Measurements from ENCODE around the gene HIF3A.

The HIF3A gene

DNA sequence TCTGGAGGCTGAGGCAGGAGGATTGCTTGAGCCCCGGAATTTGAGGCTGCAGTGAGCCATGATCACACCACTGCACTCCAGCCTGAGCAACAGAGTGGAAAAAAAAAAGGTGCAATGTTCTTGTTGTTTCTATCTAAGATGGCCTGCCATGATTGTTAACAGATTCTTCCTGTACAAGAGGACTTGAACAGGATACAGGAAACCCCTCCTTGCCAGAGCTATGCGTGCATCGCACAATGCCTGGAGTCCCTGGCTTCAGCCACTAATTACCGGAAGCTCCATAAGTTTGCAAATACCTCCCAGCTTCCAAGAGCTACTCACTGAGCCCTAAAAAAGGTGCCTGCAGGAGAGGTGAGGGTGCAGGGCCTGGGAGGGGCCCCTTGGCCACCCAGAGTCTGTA is 13.1 kb upstream of the HIF3A start:
- in situ Hi-C loops (cut with MboI; ENCODE audit: low pct_unique_long_range_greater_than_20kb, low sequenced_read_pairs, unreplicated experiment): loop anchor here (25.0 kb wide), 1 partner anchor 204 kb away; the partner anchor contains the start of gene PNMA8B
- TF ChIP-seq, protein P1, sequence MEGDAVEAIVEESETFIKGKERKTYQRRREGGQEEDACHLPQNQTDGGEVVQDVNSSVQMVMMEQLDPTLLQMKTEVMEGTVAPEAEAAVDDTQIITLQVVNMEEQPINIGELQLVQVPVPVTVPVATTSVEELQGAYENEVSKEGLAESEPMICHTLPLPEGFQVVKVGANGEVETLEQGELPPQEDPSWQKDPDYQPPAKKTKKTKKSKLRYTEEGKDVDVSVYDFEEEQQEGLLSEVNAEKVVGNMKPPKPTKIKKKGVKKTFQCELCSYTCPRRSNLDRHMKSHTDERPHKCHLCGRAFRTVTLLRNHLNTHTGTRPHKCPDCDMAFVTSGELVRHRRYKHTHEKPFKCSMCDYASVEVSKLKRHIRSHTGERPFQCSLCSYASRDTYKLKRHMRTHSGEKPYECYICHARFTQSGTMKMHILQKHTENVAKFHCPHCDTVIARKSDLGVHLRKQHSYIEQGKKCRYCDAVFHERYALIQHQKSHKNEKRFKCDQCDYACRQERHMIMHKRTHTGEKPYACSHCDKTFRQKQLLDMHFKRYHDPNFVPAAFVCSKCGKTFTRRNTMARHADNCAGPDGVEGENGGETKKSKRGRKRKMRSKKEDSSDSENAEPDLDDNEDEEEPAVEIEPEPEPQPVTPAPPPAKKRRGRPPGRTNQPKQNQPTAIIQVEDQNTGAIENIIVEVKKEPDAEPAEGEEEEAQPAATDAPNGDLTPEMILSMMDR (IDR thresholded peaks at IDR 0.05; ENCODE audit: extremely low read depth, insufficient read depth, missing control alignments): no peak
- DNase-seq (ENCODE audit: low spot score): no peak

DNA sequence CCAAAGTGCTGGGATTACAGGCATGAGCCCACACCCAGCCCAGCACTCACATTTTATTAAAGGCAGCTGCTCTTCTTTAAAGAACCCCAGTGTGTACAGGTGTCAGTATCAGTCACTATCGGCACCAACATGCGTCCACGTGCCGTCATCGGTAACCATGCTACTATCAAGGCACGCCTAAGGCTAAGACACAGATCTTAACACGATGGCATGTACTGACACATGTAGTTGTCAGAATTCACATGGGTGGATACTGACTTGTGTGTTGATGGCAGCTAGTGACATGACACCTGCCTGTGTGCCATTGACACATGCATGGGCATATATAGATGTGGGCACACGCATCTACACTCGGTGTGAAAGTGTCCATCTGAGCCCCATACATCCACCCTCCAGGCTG is 12.2 kb upstream of the HIF3A start:
- in situ Hi-C loops (cut with MboI; ENCODE audit: low pct_unique_long_range_greater_than_20kb, low sequenced_read_pairs, unreplicated experiment): loop anchor here (25.0 kb wide), 1 partner anchor 203 kb away; the partner anchor contains the start of gene PNMA8B
- TF ChIP-seq, protein P1 (IDR thresholded peaks at IDR 0.05; ENCODE audit: extremely low read depth, insufficient read depth, missing control alignments): no peak
- no peak for DNase-seq (ENCODE audit: low spot score)

DNA sequence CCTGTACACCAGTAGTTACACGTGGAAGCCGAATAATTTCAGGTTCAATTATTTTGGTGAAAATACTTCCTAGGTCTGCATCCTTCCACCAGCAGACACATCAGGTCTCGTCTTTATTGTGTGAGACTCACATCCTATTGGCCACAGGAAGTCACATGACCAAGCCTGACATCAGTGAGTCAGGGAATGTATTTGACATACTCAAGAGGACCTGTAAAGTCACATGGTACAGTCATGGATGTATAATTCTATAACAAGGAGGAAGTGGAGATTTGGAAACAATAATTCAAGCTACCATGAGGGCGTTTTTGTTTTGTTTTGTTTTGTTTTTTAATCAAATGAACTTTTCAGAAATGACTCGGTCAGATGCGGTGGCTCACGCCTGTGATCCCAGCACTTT is 9.3 kb upstream of the HIF3A start:
- no peak for DNase-seq (ENCODE audit: low spot score)
- TF ChIP-seq, protein P1 (IDR thresholded peaks at IDR 0.05; ENCODE audit: extremely low read depth, insufficient read depth, missing control alignments): no peak
- in situ Hi-C loops (cut with MboI; ENCODE audit: low pct_unique_long_range_greater_than_20kb, low sequenced_read_pairs, unreplicated experiment): loop anchor here (25.0 kb wide), 1 partner anchor 200 kb away; the partner anchor contains the start of gene PNMA8B

DNA sequence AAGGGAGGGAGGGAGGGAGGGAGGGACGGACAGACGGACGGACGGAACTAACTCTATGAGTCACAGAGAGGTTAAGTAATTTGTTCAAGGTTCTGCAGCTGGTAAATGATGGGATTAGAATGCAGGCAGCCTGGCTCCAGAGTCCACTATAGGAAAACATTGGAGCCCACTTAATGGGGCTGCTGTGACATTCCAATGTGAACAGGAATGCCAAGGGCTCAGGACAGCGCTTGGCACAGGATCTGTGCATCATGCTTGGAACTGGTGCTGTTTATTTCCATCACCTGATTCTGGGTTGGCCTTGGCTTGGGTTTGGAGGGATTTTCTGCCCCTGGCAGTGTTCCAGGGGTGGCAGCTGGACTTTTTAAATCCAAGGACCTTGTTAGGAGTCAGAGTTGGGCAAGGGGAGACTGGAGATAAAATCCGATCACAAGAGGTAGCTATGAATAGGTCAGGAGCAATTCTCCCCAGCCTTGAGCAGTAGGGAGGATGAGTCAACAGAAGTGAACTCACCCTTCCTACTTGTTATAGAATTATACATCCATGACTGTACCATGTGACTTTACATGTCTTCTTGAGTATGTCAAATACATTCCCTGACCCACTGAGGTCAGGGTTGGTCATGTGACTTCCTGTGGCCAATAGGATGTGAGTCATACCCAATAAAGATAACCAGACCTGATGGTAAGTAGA is 7.8 kb upstream of the HIF3A start:
- in situ Hi-C loops (cut with MboI; ENCODE audit: low pct_unique_long_range_greater_than_20kb, low sequenced_read_pairs, unreplicated experiment): loop anchor here (25.0 kb wide), 1 partner anchor 198 kb away; the partner anchor contains the start of gene PNMA8B
- TF ChIP-seq, protein P1 (IDR thresholded peaks at IDR 0.05; ENCODE audit: extremely low read depth, insufficient read depth, missing control alignments): no peak
- DNase-seq (ENCODE audit: low spot score): no peak

DNA sequence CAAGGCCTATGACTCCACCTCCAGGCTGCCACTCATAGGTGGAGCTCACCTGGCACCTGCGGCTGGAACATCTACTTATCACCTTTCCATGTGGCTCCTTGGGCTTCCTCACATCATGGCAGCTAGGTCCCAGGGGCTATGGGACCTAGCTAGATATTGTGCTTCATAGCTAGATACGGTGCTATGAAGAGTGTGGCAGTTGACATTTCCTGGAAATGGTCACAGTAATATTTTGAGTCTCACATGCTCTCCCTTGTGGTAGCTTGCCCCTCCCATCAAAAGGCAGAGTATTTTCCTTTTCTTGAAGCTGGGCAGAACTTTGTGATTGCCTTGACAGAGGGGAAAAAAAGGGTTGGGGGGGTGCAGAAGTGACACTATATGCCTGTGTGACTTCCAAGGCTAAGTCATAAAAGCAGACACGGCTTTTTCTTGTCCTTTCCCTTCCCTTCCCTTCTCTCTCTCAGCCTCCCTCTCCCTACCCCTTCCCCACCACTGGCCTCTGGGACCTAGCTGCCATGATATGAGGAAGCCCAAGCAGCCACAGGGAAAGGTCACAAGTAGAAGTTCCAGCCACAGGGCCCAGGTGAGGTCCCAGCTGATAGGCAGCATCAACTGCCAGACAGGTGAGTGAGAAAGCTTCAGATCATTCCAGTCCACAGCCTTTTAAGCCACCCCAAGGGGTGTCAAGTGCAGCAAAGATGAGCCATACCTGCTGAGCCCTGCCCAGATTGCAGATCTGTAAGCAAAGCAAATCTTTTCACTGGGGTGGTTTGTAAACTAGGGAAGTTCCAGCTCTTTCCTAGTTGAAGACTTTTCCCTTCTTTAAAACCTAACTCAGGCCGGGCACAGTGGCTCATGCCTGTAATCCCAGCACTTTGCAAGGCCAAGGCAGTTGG is 6.9 kb upstream of the HIF3A start:
- in situ Hi-C loops (cut with MboI; ENCODE audit: low pct_unique_long_range_greater_than_20kb, low sequenced_read_pairs, unreplicated experiment): loop anchor here (25.0 kb wide), 1 partner anchor 197 kb away; the partner anchor contains the start of gene PNMA8B
- TF ChIP-seq, protein P1 (IDR thresholded peaks at IDR 0.05; ENCODE audit: extremely low read depth, insufficient read depth, missing control alignments): no peak
- DNase-seq (ENCODE audit: low spot score): no peak

DNA sequence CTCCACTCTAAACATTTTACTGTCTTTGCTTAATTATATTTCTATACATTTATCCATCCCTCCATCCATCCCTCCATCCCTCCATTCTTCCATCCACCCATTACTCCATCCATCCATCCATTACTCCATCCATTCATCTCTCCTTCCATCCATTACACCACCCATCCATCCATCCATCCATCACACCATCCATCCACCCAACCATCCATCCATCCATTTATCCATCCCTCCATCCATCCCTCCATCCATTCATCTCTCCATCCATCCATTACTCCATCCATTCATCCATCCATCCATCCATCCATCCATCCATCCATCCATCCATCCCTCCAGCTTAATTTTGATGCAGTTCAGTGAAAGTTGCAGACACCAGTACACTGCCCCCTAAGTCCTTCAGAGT is 5.0 kb upstream of the HIF3A start:
- TF ChIP-seq, protein P1 (IDR thresholded peaks at IDR 0.05; ENCODE audit: extremely low read depth, insufficient read depth, missing control alignments): no peak
- in situ Hi-C loops (cut with MboI; ENCODE audit: low pct_unique_long_range_greater_than_20kb, low sequenced_read_pairs, unreplicated experiment): loop anchor here (25.0 kb wide), 1 partner anchor 195 kb away; the partner anchor contains the start of gene PNMA8B
- DNase-seq (ENCODE audit: low spot score): no peak

Data from GM13977 (cell line).